SK-N-MC (cell line): ENCODE results near the gene SIRT7.

Experiments used
- EZH2 ChIP-seq: fragments of 200-600 bp; sonication (generic); IDR thresholded peaks from one replicate; pipeline ENCODE4 v1.6.1; 2017; ENCODE audit warnings: antibody characterized with exemption
- FOXP2 ChIP-seq: optimal IDR thresholded peaks from 2 replicates; pipeline ENCODE3; 2011; ENCODE audit warnings: mild to moderate bottlenecking, moderate library complexity; ENCODE audit not compliant: insufficient read depth; ENCODE audit errors: extremely low read length, control extremely low read depth
- POLR2AphosphoS5 ChIP-seq: IDR thresholded peaks from 2 replicates; pipeline ENCODE4 v1.6.1; 2012; ENCODE audit warnings: mild to moderate bottlenecking, low read depth, low read length, borderline replicate concordance

GRCh38 chr17:81961521-81962498, 43.8 kb upstream of the SIRT7 start:
- TF ChIP-seq POLR2AphosphoS5 (no peak), EZH2 (no peak), FOXP2 (no peak)
